Trophoblast cell (in vitro differentiated cells and primary cell): Measurements from ENCODE around the gene TMCO6.
A peak's percentile ranks its signal among the peaks of the same experiment; 100 is the strongest.

ENCODE experiments used
- DNase-seq, 2 donors: peaks; one replicate each; pipeline ENCODE4 v3.0.0-alpha.2; 2016
- H2AFZ ChIP-seq: 2 replicates; pipeline ENCODE4 v1.6.1; 2013; ENCODE audit warnings: low read length, moderate library complexity, mild to moderate bottlenecking; ENCODE audit not compliant: insufficient read depth, poor library complexity
- H2AK5ac ChIP-seq: 2 replicates; pipeline ENCODE4 v1.6.1; 2013; ENCODE audit warnings: mild to moderate bottlenecking, low read length
- H2BK120ac ChIP-seq: 2 replicates; pipeline ENCODE4 v1.6.1; 2013; ENCODE audit warnings: low read length, mild to moderate bottlenecking, moderate library complexity; ENCODE audit not compliant: insufficient read depth, poor library complexity
- H2BK12ac ChIP-seq: 2 replicates; pipeline ENCODE4 v1.6.1; 2013; ENCODE audit warnings: mild to moderate bottlenecking, low read length, moderate library complexity
- H2BK5ac ChIP-seq: 2 replicates; pipeline ENCODE4 v1.6.1; 2013; ENCODE audit warnings: low read length, low read depth, moderate library complexity, mild to moderate bottlenecking; ENCODE audit not compliant: poor library complexity
- H3K14ac ChIP-seq: 2 replicates; pipeline ENCODE4 v1.6.1; 2013; ENCODE audit warnings: mild to moderate bottlenecking, low read length
- H3K18ac ChIP-seq: 2 replicates; pipeline ENCODE4 v1.6.1; 2013; ENCODE audit warnings: mild to moderate bottlenecking, low read length
- H3K23ac ChIP-seq: 2 replicates; pipeline ENCODE4 v1.6.1; 2013; ENCODE audit warnings: low read length
- H3K27ac ChIP-seq: 2 replicates; pipeline ENCODE4 v1.5.1; 2013; ENCODE audit warnings: low read depth, mild to moderate bottlenecking, inconsistent platforms, low read length, moderate library complexity
- H3K27me3 ChIP-seq: 2 replicates; pipeline ENCODE4 v1.6.1; 2013; ENCODE audit warnings: inconsistent platforms, mild to moderate bottlenecking, low read length, moderate library complexity; ENCODE audit not compliant: insufficient read depth
- H3K36me3 ChIP-seq, 2 experiments: 1 replicate in 1 of 2; 2 replicates in 1 of 2; pipeline ENCODE4 v1.6.1; 2013; ENCODE audit warnings: low read length in 2 of 2, mild to moderate bottlenecking in 2 of 2, moderate library complexity in 1 of 2; ENCODE audit not compliant: insufficient read depth in 2 of 2, control insufficient read depth in 1 of 2
- H3K4ac ChIP-seq: 2 replicates; pipeline ENCODE4 v1.6.1; 2013; ENCODE audit warnings: low read depth, mild to moderate bottlenecking, low read length, moderate library complexity
- H3K4me1 ChIP-seq, 2 experiments: 1 replicate in 1 of 2; 2 replicates in 1 of 2; pipeline ENCODE4 v1.6.1; 2013; ENCODE audit warnings: low read length in 2 of 2, mild to moderate bottlenecking in 2 of 2, moderate library complexity in 1 of 2; ENCODE audit not compliant: insufficient read depth in 2 of 2, control insufficient read depth in 1 of 2
- H3K4me2 ChIP-seq: 2 replicates; pipeline ENCODE4 v1.6.1; 2013; ENCODE audit warnings: inconsistent platforms, mild to moderate bottlenecking, low read length, moderate library complexity
- H3K4me3 ChIP-seq: 2 replicates; pipeline ENCODE4 v1.5.1; 2013; ENCODE audit warnings: mild to moderate bottlenecking, low read depth, low read length, inconsistent platforms
- H3K79me1 ChIP-seq: one replicate; pipeline ENCODE4 v1.6.1; 2013; ENCODE audit warnings: low read length
- H3K79me2 ChIP-seq: 2 replicates; pipeline ENCODE4 v1.6.1; 2013; ENCODE audit warnings: low read length, mild to moderate bottlenecking; ENCODE audit not compliant: control insufficient read depth, insufficient read depth, poor library complexity
- H3K9ac ChIP-seq: 2 replicates; pipeline ENCODE4 v1.6.1; 2013; ENCODE audit warnings: mild to moderate bottlenecking, low read length
- H3K9me3 ChIP-seq: 2 replicates; pipeline ENCODE4 v1.6.1; 2013; ENCODE audit warnings: low read depth, mild to moderate bottlenecking, control low read depth, inconsistent platforms, low read length; ENCODE audit not compliant: insufficient read depth
- H4K12ac ChIP-seq: 2 replicates; pipeline ENCODE4 v1.6.1; 2013; ENCODE audit warnings: low read depth, mild to moderate bottlenecking, low read length, moderate library complexity
- H4K8ac ChIP-seq: 2 replicates; pipeline ENCODE4 v1.6.1; 2013; ENCODE audit warnings: low read depth, mild to moderate bottlenecking, low read length, moderate library complexity
- H4K91ac ChIP-seq: one replicate; pipeline ENCODE4 v1.6.1; 2013; ENCODE audit warnings: low read depth, mild to moderate bottlenecking, low read length, moderate library complexity
- WGBS: extraction: QIAGEN DNeasy Blood & Tissue Kit; methylation state at CpG from one replicate; pipeline ENCODE4 v1.1.7; 2013; ENCODE audit warnings: missing lambda C conversion rate; ENCODE audit not compliant: insufficient read length, insufficient coverage; ENCODE audit errors: extremely low coverage; 5-methylcytosine and 5-hydroxymethylcytosine counted together

TMCO6 gene

DNA sequence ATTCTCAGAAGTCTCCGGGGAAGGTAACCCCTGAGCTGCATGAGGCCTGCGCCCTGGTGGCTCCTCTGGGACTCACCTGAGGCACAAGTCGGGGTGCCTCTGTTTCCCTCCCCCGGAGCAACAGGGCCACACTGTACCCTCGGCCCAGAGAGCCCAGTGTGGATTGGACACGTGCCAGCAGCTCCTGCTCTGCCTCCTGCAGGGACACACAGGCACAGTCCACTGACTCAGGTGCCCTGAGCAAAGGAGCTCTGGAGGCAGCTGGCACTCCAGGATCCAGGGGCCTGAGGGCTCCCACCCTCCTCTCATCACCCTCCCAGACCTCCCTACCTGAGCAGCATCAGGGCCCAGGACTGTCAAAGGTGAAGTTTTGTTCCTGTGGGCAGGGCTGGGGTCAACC is 45.1 kb upstream of the TMCO6 start:
- no peak overlapping the region for H3K9ac ChIP-seq
- DNase-seq = no peak
- no peak overlapping the region for H2BK5ac ChIP-seq
- no peak overlapping the region for H3K4me2 ChIP-seq
- H4K12ac ChIP-seq = no peak overlapping the region
- H3K4me1 ChIP-seq = no peaks in the 10 kb centered on the region
- H3K79me2 ChIP-seq = no peaks in the 10 kb centered on the region
- no peak overlapping the region for H2AK5ac ChIP-seq
- H3K27me3 ChIP-seq = no peaks in the 10 kb centered on the region
- H3K14ac ChIP-seq = no peak overlapping the region
- no peak overlapping the region for H4K8ac ChIP-seq
- H3K79me1 ChIP-seq = no peaks in the 10 kb centered on the region
- no peaks in the 10 kb centered on the region for H3K9me3 ChIP-seq
- H2BK120ac ChIP-seq = no peak overlapping the region
- no peak overlapping the region for H3K4ac ChIP-seq
- no peaks in the 10 kb centered on the region for H3K36me3 ChIP-seq
- no peak overlapping the region for H3K18ac ChIP-seq
- H2BK12ac ChIP-seq = no peak overlapping the region
- no peak overlapping the region for H2AFZ ChIP-seq
- no peak overlapping the region for H3K23ac ChIP-seq
- no peak overlapping the region for H3K4me3 ChIP-seq
- no peak overlapping the region for H3K27ac ChIP-seq
- WGBS = no CpG with 5 or more reads among the region's 6 CpGs
- no peak overlapping the region for H4K91ac ChIP-seq

DNA sequence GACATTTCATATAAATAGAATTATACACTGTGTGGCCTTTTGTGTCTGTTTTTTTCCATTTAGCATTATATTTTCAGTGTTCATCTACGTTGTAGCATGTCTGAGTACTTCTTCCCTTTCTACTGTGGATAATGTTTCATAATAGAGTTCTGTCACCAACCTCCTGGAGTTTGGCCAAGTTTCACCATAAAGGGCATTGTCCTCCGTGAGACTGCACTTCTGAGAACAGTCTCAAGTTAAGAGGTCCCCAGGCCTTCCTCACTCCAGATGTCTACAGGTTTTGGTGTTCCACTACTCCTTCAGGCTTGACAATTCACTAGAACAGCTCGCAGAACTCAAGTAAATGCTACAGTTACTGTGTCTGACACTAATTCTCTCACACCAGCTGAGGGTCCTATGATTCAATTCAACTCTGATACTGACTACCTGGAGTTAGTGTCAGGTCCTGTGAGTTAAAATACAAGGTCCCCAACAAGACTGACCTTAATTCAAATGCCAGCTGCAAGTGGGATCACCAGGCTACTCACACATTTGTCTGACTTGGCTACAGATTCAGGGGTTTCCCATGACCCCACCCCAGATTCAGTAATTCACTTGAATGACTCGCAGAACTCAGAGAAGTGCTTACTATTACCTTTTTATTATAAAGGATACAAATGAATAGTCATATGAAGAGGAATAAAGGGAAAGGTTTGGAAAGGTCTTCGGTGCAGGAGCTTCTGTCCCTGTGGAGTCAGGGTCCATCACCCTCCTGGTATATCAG is 43.5 kb upstream of the TMCO6 start:
- H3K27me3 ChIP-seq = no peaks in the 10 kb centered on the region
- H3K9ac ChIP-seq = no peak overlapping the region
- no peak overlapping the region for H3K27ac ChIP-seq
- H4K8ac ChIP-seq = no peak overlapping the region
- H2BK120ac ChIP-seq = no peak overlapping the region
- no peaks in the 10 kb centered on the region for H3K9me3 ChIP-seq
- H4K91ac ChIP-seq = no peak overlapping the region
- H2BK5ac ChIP-seq = no peak overlapping the region
- H3K14ac ChIP-seq = no peak overlapping the region
- H3K79me2 ChIP-seq = no peaks in the 10 kb centered on the region
- no peaks in the 10 kb centered on the region for H3K4me1 ChIP-seq
- H3K18ac ChIP-seq = no peak overlapping the region
- no CpG with 5 or more reads among the region's 5 CpGs for WGBS
- no peak overlapping the region for H3K4me2 ChIP-seq
- H2AFZ ChIP-seq = no peak overlapping the region
- no peak overlapping the region for H3K4me3 ChIP-seq
- H2AK5ac ChIP-seq = no peak overlapping the region
- peak in 1 of 2 donors; percentile 40 for DNase-seq
- H3K79me1 ChIP-seq = no peaks in the 10 kb centered on the region
- no peak overlapping the region for H3K4ac ChIP-seq
- H3K23ac ChIP-seq = no peak overlapping the region
- H2BK12ac ChIP-seq = no peak overlapping the region
- H3K36me3 ChIP-seq = no peaks in the 10 kb centered on the region
- H4K12ac ChIP-seq = no peak overlapping the region

DNA sequence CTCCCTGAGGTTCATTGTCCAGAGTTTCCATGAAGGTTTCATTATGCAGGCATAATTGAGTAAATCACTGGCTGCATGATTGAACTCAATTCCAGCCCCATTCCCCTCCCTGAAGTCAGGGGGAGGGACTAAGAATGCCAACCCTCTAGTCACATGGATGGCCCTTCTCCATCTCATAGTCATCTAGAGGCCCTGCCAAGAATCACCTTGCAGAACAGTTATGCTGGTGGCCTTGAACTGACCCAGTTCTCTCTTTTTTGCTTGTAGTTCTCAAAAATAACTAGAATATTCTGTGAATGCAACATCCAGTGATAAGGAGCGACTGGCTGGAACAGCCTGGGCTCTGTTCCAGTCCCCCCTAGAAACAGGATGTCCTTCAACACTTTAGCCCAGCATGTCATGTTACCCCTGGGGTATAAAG is 42.9 kb upstream of the TMCO6 start:
- H4K12ac ChIP-seq = no peak overlapping the region
- H3K9ac ChIP-seq = no peak overlapping the region
- H3K18ac ChIP-seq = no peak overlapping the region
- H3K4me1 ChIP-seq = no peaks in the 10 kb centered on the region
- no peak for DNase-seq
- no peak overlapping the region for H2AFZ ChIP-seq
- H2AK5ac ChIP-seq = no peak overlapping the region
- no peak overlapping the region for H3K4me2 ChIP-seq
- no peak overlapping the region for H3K14ac ChIP-seq
- no peak overlapping the region for H2BK12ac ChIP-seq
- no peak overlapping the region for H2BK5ac ChIP-seq
- no peak overlapping the region for H3K4ac ChIP-seq
- WGBS = no CpG with 5 or more reads among the region's 1 CpG
- H4K8ac ChIP-seq = no peak overlapping the region
- no peak overlapping the region for H3K4me3 ChIP-seq
- no peak overlapping the region for H4K91ac ChIP-seq
- H3K79me2 ChIP-seq = no peaks in the 10 kb centered on the region
- no peaks in the 10 kb centered on the region for H3K36me3 ChIP-seq
- no peak overlapping the region for H3K23ac ChIP-seq
- H3K27me3 ChIP-seq = no peaks in the 10 kb centered on the region
- H3K9me3 ChIP-seq = no peaks in the 10 kb centered on the region
- no peaks in the 10 kb centered on the region for H3K79me1 ChIP-seq
- H3K27ac ChIP-seq = no peak overlapping the region
- H2BK120ac ChIP-seq = no peak overlapping the region

DNA sequence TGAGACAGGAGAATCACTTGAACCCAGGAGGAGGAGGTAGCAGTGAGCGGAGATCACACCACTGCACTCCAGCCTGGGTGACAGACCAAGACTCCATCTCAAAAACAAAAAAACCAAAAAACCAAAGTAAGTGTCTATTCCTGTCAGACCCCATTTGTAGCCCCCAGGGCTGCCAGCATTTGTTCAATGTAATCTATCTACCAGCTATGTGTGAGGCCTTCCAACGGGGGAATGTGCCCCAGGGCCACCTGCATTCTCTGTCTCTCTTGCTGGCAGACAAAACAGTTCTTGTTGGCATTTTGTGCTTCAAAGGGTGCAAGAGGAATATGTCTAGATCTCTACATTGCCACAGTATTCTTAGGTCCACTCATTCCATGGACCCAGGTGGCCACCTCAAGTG is 40.4 kb upstream of the TMCO6 start:
- Histone ChIP-seq H3K4me2 (no peak overlapping the region), H3K9ac (no peak overlapping the region), H4K8ac (no peak overlapping the region), H3K4me1 (no peaks in the 10 kb centered on the region), H3K79me2 (no peaks in the 10 kb centered on the region), H3K23ac (no peak overlapping the region), H3K4ac (no peak overlapping the region), H3K36me3 (no peaks in the 10 kb centered on the region), H4K12ac (no peak overlapping the region), H3K27ac (no peak overlapping the region), H3K14ac (no peak overlapping the region), H2BK5ac (no peak overlapping the region), H3K79me1 (no peaks in the 10 kb centered on the region), H2AFZ (no peak overlapping the region), H3K9me3 (no peaks in the 10 kb centered on the region), H3K27me3 (no peaks in the 10 kb centered on the region), H4K91ac (no peak overlapping the region), H2AK5ac (no peak overlapping the region), H2BK120ac (no peak overlapping the region), H3K4me3 (no peak overlapping the region), H2BK12ac (no peak overlapping the region), H3K18ac (no peak overlapping the region)
- WGBS = no CpG with 5 or more reads among the region's 2 CpGs
- peak; percentile 80 to 86 for DNase-seq
